Measurements from ENCODE around the gene CTXND2. TPM values are rescaled to one million over a fixed set of nuclear protein-coding genes. Genes with fewer than 3 reads are reported as not detected.
"Not testable (repeated sequence)": the region's sequence is repeated elsewhere in the genome, so short reads cannot be mapped to it uniquely, and the experiment has no call there.

The CTXND2 gene
- total RNA-seq, 2 donors from 2014 or later = not detected

- Histone ChIP-seq H3K36me3 (peaks cover 8% of the 10 kb centered on the region), H3K27ac (no peak overlapping the region), H3K27me3 (replicated peaks; ENCODE audit: insufficient read depth) (no peaks in the 10 kb centered on the region), H3K4me1 (ENCODE audit: control insufficient read depth in 1 of 2, low read depth in 2 of 2) (peaks cover 0 to 4% of the 10 kb centered on the region in 2 donors), H3K9me3 (no peaks in the 10 kb centered on the region), H3K4me3 (no peak overlapping the region)
- no peak for TF ChIP-seq CTCF (IDR thresholded peaks at IDR 0.05)
- ATAC-seq (ENCODE audit: insufficient number of reproducible peaks, low FRiP score, low read depth) (no peak), DNase-seq (ENCODE audit: low spot score) (no peak)
Measured at GRCh38 chr1:150846473-150847146, 40.3 kb upstream of the CTXND2 start.

GRCh38 chr1:150850801-150851362 lies 36.1 kb upstream of the CTXND2 start:
- not testable (repeated sequence) for ATAC-seq (ENCODE audit: insufficient number of reproducible peaks, low FRiP score, low read depth); H3K4me1 ChIP-seq (ENCODE audit: control insufficient read depth in 1 of 2, low read depth in 2 of 2); H3K27me3 ChIP-seq (replicated peaks; ENCODE audit: insufficient read depth); H3K4me3 ChIP-seq; DNase-seq (ENCODE audit: low spot score); H3K9me3 ChIP-seq; H3K27ac ChIP-seq
- peaks cover 10% of the 10 kb centered on the region for H3K36me3 ChIP-seq

GRCh38 chr1:150852734-150853133 lies 34.2 kb upstream of the CTXND2 start:
- Histone ChIP-seq H3K36me3 (peaks cover 10% of the 10 kb centered on the region), H3K27ac (peak overlapping the region in 1 of 2 donors; percentile 55), H3K4me1 (ENCODE audit: control insufficient read depth in 1 of 2, low read depth in 2 of 2) (peaks cover 0 to 10% of the 10 kb centered on the region in 2 donors)
- DNase-seq (ENCODE audit: low spot score); ATAC-seq (ENCODE audit: insufficient number of reproducible peaks, low FRiP score, low read depth); H3K9me3 ChIP-seq; H3K4me3 ChIP-seq; H3K27me3 ChIP-seq (replicated peaks; ENCODE audit: insufficient read depth): not testable (repeated sequence)

- Histone ChIP-seq H3K27me3 (replicated peaks; ENCODE audit: insufficient read depth) (no peaks in the 10 kb centered on the region), H3K9me3 (no peaks in the 10 kb centered on the region), H3K4me1 (ENCODE audit: control insufficient read depth in 1 of 2, low read depth in 2 of 2) (no peaks in the 10 kb centered on the region), H3K4me3 (no peak overlapping the region), H3K27ac (no peak overlapping the region), H3K36me3 (peaks cover 4% of the 10 kb centered on the region)
- no peak for DNase-seq (ENCODE audit: low spot score)
- no peak for ATAC-seq (ENCODE audit: insufficient number of reproducible peaks, low FRiP score, low read depth)
- TF ChIP-seq CTCF (IDR thresholded peaks at IDR 0.05) = no peak
Measured at GRCh38 chr1:150863724-150864123, 23.2 kb upstream of the CTXND2 start.

GRCh38 chr1:150864200-150864599 lies 22.7 kb upstream of the CTXND2 start:
- not testable (repeated sequence) for DNase-seq (ENCODE audit: low spot score); H3K9me3 ChIP-seq; H3K27me3 ChIP-seq (replicated peaks; ENCODE audit: insufficient read depth); ATAC-seq (ENCODE audit: insufficient number of reproducible peaks, low FRiP score, low read depth); H3K4me1 ChIP-seq (ENCODE audit: control insufficient read depth in 1 of 2, low read depth in 2 of 2); H3K36me3 ChIP-seq; H3K4me3 ChIP-seq; H3K27ac ChIP-seq

- Histone ChIP-seq H3K9me3 (no peaks in the 10 kb centered on the region), H3K4me3 (no peak overlapping the region), H3K36me3 (no peaks in the 10 kb centered on the region), H3K27me3 (replicated peaks; ENCODE audit: insufficient read depth) (no peaks in the 10 kb centered on the region), H3K27ac (no peak overlapping the region), H3K4me1 (ENCODE audit: control insufficient read depth in 1 of 2, low read depth in 2 of 2) (peaks cover 11 to 17% of the 10 kb centered on the region in 2 donors)
- no peak for TF ChIP-seq CTCF (IDR thresholded peaks at IDR 0.05)
- DNase-seq (ENCODE audit: low spot score) = no peak
- ATAC-seq (ENCODE audit: insufficient number of reproducible peaks, low FRiP score, low read depth) = no peak
Measured at GRCh38 chr1:150869683-150870082, 17.3 kb upstream of the CTXND2 start.

Measured in thoracic aorta (tissue), 2 donors.